NCI-H1105 treated with DMSO at 0.1 percent for 48 hours (cell line): ENCODE results near the gene PDCD2L.
A peak's percentile ranks its signal among the peaks of the same experiment; 100 is the strongest.
"Not testable (repeated sequence)": the region's sequence is repeated elsewhere in the genome, so short reads cannot be mapped to it uniquely, and the experiment has no call there.

ENCODE experiments used
- DNase-seq: peaks from one replicate; lab custom pipeline; 2025; lab: John Stamatoyannopoulos, UW

The PDCD2L gene

DNA sequence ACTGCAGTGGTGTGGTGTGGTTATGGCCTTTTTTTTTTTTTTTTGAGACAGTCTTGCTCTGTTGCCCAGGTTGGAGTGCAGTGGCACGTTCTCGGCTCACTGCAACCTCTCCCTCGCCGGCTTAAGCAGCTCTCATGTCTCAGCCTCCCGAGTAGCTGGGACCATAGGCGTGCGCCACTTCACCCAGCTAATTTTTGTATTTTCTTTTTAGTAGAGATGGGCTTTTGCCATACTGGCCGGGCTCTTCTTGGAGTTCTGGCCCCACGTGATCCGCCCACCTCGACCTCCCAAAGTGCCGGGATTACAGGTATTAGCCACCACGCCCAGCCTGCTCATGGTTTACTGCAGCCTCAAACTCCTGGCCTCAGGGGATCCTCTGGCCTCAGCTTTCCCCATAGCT lies 7.0 kb downstream of the PDCD2L start:
- DNase-seq, result no peak

DNA sequence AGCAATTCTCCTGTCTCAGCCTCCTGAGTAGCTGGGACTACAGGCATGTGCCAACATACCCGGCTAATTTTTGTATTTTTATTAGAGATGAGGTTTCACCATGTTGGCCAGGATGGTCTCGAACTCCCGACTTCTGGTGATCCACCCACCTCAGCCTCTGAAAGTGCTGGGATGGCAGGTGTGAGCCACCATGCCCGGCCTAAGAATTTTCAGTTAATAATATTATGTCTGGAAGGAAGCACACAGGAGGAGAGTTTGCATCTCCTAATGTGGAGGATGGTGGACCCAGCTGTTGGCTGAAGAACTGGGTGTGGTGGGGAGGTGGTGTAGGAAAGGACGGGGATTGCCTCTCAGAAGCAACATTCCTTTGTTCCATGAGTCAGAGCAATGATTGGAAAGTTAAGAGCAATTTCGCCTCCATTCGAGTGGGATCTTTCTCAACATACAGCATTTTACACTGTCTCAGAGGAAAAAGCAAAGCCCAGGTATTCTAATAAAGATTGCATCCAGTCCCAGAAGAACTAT lies 11.9 kb downstream of the PDCD2L start:
- DNase-seq, result no peak

DNA sequence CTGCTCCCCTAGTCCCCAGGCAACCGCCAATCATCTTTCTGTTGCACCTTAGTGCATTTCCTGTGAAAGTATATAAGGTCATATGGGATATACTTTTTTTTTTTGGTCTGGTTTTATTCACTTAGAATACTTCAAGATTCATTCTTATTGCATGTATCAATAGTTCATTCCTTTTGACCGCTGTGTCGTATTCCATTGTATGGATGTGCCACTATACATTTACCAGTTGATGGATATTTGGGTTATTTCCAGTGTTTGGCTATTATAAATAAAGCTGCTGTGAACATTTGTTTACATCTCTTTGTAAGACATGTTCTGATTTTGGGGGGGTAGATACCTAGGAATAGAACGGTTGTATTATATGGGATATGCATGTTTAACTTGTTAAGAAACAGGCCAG lies 14.1 kb downstream of the PDCD2L start:
- no peak for DNase-seq

DNA sequence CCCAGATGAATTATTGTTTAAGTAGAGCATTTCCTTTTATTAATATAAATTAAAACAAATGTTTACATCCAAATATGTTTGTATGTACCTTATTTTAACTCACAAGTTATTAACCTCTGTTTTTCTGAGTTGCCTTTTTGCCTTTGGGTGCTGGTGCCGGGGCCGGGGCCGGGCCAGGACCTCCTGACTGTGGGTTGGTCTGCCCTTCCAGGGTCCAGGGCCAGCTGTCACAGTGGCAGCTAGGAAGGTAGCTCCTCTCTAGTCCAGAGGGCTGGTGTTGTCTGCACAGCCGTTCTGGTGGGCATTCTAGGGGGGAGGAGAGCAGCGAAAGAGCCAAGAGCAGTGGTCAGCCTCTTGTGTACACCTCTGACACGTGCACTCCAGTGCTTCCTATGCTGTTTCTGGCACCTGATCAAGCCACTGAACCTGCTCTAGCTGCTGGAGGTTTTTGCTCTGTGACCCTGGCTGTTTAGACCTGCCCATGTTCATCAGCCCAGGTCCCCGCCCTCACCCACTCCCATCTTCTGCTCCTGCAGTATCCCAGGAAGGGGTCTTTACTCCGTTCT lies 22.0 kb downstream of the PDCD2L start:
- DNase-seq, result no peak

DNA sequence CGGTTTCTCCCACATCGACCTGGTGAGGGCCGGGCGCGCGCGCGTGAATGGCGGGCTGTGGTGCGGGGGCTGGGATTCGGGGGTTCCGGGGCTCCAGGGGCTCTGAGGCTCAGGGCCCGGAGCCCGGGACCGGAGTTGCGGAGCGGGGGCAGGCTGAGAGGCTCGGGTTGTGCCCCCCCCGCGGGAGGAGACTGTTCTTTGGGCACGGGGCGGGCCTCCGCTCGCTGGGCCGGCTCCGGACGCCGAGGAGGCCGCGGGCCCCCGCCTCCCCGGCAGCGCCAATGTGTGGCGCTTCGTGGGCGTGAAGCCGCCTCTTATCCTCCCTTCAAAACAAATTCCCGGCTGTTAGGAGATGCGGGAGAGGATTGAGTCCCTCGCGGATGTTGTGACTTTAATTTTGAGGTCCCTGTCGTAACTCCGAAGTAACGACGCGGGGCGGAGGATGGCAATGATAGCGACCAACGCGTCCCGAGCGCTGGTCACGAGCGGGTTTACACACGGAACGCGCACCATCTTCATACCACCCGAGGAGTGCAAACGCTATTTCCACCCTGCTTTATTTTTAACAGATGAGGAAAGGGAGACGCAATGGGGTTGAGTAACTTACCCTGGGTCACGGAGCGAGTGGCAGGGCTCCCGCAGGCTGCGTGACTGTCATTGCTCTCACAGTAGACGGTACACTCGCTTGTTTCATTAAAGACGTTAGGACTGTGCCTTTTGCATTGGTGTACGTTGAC lies 24.5 kb downstream of the PDCD2L start:
- DNase-seq, result no peak

DNA sequence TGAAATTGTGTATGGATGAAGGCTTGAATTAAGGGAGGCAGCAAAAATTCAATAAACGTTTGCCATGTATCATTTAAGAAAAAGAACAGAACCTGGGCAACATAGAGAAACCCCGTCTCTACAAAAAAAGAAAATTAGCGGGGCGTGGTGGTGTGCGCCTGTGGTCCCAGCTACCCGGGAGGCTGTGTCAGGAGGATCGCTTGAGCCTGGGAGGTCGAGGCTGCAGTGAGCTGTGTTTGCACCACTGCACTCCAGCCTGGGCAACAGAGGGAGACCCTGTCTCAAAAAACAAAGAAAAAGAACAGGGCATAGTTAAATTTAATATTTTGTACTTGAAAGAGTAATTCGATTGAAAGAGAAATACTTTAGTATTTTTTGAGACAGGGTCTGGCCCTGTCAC lies 25.4 kb downstream of the PDCD2L start:
- no peak for DNase-seq

DNA sequence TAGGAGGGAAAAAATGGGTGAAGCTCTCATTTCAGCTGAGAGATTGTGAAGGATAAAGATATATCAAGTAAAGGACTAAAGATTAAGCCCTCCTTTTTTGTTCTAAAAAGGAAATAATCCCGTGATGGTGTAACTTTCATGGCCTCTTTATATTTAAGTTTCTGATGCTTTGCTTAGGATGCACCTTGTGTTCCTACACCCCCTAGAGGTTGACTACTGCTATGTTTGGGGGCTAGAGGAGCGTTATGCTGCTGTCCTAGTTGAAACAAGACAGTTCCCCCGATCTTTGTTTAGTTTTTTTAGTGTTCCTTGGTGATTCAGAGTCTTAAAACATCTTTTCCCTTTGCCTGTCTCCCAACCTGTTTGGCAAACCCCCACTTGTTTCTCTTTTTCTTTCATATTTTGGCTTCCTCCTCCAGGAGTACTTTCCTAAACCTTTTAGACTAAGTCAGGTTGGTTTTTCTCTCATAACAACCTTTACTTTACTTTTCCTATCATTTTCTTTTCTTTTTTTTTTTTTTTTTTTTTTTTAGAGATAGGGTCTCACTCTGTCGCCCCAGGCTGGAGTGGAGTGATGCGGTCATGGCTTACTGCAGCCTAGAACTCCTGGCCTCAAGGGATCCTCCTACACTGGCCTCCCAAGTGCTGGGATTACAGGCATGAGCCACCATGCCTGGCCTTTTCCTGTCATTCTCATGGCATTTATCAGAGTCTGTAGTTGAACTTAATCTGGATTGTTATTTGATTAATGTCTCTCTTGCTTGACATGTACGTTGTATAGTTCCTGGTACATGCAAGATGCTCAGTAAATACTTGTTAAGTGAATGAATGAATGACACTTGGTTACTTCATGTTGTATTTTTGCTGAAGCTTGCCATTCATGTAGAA lies 26.8 kb downstream of the PDCD2L start:
- peak; percentile 21 for DNase-seq

DNA sequence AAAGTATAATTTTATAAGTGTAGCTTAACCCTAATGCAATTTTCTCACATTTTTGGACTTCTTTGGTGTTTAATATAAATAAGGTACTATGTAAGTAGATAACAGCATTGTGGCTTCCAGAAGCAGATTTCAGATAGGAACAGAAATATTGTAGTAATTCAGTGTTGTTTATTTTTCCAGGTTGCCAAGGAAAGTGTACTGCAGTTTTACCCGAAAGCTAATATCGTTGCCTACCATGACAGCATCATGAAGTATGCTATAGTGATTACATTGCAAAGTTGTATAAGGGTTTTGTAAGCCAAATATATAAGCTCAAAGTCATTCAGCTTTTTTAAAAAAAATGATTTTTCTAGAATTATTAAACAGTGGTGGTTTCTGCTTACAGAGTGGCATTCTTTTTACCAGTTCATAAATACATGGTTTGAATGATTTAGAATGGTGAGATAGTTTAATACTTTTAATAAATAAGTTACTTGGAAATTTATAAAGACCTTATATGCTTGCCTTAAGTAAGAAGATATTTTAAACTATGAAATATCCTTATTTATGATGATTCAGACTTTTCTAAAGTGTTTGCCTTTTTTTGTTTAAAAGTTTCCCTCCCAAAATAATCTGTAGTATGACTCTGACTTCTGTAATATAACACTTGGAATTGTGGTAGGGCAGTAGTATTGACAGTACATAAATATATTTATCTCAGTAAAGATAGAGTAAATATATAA lies 27.6 kb downstream of the PDCD2L start:
- no peak for DNase-seq

DNA sequence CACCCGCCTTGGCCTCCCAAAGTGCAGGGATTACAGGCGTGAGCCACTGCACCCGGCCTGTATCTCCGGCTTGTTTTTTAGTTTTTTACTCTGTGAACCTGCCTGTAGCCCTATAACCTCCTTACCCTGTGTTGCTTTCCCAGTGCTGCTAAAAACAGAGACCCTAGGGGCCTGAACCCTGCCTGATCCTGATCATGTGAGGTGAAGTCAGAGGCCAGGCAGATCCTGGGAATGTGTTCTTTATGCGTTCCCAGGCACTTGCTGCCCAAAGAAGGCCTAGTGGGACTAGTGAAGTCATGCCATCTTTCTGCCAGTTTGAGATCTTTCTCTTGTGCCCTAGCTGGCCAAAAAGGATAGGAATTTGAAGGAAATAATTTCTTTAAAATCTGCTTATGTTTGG lies 28.6 kb downstream of the PDCD2L start:
- no peak for DNase-seq

DNA sequence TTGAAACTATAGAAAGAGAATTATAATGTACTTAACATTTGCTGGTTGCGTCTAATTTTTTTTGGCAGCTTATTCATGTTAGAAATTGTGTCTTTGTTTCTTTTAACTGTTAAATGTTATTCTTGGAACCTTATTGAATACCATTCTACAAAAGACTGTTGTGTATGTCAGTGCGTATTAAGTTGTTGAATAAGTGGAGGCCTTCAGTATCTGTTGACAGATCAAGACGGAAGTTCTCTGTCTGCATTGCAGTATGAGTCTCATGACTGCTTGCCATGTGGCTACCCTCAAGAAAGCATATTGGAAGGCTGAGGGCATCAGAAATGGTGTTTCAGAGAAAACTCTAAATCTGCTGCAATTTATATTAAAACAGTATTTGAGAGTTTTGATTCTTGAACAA lies 32.5 kb downstream of the PDCD2L start:
- no peak for DNase-seq

DNA sequence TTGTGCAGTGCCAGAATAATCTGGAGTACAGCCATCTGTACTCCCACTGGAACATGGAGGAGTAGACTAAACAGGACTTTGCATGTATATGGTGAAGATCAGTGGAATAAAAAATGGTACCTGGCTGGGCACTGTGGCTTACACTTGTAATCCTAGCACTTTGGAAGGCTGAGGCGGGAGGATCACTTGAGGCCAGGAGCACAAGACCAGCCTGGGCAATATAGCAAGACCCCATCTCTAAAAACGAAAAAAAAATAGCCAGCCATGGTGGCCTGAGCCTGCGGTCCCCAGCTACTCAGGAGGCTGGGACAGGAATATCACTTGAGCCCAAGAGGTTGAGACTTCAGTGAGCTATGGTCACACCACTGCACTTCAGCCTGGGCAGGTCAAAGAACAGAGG lies 44.0 kb downstream of the PDCD2L start:
- no peak for DNase-seq

DNA sequence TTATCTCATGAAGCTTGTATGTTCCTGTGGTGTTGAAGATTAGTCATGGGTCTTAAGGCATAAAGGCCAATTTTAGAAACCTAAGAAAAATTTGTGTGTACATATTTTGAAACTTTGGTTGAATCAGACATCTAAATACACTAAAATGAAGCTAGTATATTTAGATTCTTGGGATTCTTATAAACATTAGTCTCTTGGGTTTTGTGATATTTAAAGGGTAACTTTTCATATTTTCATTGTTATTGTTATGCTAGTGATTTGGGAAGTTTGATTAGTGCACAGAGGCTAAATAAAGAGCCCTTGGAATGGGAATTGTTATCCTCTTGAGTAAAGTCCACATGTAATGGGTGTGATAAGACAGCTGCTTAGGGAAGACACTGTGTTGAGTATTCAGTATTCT lies 48.5 kb downstream of the PDCD2L start:
- no peak for DNase-seq

DNA sequence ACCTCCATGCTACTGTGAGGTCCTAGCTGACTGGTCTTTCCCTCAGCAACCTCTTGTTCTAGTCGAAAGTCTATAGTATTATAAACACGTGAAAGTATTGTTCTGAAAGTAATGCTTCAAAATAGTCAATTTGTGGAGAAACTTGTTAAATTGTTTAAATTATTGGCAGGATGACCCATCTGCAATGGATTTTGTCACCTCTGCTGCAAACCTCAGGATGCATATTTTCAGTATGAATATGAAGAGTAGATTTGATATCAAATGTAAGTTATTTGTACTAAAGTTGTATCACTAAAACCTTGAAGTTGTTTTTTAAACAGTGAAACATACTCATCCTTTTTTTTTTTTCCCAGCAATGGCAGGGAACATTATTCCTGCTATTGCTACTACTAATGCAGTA lies 49.9 kb downstream of the PDCD2L start:
- DNase-seq, result no peak

DNA sequence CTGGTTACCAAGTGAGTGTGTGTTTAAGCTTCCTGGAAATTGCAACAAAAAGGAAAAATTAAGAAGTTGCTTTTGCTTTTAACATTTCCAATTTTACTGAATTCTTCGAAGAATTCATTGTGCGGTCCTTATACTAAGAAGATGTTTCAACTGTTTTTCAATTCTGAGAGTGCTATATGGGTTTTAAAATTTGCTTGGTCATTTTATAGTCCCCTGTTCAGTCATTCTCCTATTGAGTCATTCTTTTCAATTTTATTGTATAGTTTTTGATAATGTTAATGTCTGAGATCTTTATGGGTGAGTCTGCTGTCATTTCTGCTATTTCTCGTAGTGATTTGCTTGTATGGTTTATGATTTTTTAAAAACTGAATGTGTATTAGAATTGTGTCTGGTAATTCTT lies 50.5 kb downstream of the PDCD2L start:
- no peak for DNase-seq

DNA sequence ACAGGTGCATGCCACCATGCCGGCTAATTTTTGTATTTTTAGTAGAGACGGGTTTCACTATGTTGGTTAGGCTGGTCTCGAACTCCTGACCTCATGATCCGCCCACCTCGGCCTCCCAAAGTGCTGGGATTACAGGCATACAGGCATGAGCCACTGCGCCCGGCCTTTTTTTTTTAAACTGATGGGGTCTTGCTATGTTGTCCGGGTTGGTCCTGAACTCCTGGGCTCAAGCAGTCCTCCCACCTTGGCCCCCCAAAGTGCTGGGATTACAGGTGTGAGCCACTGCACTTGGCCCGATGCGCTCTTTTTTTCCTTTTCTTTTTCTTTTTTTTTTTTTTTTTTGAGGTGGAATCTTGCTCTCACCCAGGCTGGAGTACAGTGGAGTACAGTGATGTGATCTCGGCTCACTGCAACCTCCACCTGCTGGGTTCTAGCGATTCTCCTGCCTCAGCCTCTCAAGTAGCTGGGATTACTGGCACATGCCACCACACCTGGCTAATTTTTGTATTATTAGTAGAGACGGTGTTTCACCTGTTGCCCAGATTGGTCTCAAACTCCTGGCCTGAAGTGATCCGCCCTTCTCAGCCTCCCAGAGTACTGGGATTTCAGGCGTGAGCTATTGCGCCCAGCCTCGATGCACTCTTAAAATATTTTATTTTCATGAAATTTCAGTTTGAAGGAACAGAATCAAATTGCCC lies 51.7 kb downstream of the PDCD2L start:
- DNase-seq, result not testable (repeated sequence)

DNA sequence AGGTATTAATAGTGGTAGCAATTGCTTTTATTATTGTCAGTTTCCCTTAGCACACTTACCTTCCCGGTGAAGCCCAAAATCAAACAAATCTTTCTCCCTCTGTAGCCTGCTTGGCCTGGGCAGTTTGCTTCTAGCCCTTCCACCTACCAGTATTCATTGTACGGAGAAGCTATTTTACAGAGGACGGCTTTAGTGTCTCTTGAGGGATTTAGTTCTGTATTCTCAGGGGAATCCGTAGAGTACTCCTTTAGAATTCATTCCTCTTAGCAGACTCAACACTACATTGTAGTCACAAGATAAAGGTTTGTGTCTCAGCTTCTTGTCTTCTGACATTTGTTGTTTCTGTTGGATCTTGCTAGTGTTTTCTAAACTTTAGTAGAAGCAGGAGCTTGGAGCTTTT lies 53.2 kb downstream of the PDCD2L start:
- no peak for DNase-seq

DNA sequence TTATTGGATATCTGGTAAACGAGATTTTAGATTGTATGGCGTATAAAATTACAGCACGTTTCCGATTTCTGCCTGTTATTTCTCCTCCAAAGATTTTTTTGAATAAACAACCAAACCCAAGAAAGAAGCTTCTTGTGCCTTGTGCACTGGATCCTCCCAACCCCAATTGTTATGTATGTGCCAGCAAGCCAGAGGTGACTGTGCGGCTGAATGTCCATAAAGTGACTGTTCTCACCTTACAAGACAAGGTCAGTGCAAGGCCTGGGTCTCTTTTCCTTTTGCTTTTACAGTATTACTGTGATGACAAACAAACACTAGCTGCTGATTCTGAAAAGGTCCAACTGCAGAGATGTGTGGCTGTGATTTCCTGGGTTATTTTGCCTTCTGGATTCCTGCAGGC lies 54.5 kb downstream of the PDCD2L start:
- DNase-seq, result no peak

DNA sequence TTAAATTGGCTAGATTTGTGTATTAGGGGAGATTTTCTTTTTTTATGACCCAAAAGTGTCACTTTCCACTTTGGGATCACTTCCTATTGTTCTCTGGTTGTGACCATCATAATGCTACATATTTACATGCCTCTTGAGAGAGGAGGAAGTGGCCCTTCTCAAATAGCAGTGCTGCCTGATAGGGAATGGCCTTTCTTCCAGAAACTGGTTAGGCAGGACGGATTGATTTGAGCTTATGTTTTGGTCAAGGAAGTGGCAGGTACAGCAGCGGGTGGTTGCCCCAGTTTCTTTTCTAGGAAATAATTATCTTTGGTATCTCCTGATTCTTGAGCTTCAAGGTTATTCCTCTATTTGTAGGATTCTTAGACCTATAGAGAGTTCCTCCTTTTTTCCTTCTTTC lies 55.4 kb downstream of the PDCD2L start:
- DNase-seq, result no peak

DNA sequence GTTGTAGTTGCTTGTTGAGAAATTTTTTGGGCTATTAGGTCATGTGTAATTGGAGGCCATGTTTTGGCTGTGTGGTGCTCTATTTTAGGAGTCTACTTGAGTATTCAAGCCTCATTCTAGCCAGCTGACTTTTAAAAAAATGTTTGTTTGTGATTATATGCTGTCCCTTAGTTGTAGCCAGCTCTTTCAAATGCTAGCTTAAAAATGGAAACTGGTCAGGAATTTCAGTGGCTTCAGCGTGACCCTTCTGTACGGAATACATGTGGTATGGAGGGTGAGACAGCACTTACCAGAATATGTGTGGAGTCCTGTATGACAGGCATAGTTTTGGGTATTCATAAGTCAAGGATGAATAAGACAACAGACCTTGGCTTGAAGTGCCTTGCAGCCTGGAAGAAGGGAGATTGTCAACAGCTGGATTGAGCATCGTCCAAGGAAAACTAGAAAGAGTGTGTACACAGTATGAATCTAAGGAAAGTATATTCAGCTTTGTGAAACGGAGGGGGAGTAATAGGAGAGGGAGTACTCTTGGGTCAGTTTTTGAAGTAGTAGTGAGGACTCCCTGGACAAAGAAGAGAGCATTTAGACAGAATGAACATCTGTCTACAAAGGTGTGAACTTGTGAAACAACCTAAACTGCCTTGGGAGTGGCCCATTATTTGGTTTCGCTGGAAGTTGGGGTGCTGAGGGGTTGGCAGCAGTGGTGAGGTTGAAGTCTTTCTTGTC lies 57.3 kb downstream of the PDCD2L start:
- DNase-seq, result no peak

DNA sequence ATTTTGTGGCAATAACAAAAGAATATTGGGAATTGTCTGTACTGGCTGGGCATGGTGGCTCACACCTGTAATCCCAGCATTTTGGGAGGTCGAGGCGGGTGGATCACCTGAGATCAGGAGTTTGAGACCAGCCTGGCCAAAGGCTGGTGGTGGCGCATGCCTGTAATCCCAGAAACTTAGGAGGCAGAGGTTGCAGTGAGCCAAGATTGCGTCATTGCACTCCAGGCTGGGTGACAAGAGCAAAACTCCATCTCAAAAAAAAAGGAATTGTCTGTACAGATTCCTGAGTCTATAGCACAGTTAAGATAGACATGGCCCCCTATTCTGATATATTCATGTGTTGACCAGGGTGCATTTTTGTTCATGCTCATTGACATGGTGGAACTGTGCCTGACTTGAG lies 60.6 kb downstream of the PDCD2L start:
- DNase-seq, result not testable (repeated sequence)

DNA sequence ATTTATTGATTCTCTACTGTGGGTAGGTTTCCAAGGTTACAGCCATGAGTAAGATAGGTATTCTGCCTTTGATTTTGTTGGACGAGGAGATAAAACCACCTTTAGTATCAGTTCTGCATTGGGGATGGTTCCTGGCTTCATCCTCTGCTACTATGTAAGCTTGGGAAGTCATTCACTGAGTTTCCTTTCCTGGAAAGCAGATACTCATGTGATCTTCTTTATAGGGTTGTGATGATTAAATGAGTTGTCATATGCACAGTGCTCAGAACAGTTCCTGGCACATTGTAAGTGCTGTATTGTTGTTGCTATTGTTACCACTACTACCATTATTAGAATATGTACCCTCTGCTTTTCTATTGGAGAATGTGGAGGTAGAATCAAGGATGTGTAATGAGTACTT lies 64.2 kb downstream of the PDCD2L start:
- DNase-seq, result no peak
